OCI-LY7 (cell line): ENCODE measurements around the gene MED22. TPM values are rescaled to one million over a fixed set of nuclear protein-coding genes. Genes with fewer than 3 reads are reported as not detected.

Experiments
- BruUV-seq: library from RNA; stranded (reverse); fragments of 400-500 nt; replicated peaks from 2 replicates; lab custom pipeline; 2021; lab: Mats Ljungman, UMichigan
- CTCF ChIA-PET: fragments of 300-600 bp; sonication (Branson Sonifier 250); formaldehyde crosslinking; loops from one replicate; lab custom pipeline; 2022; ENCODE audit warnings: antibody characterized with exemption; ENCODE audit not compliant: unreplicated experiment; lab: Charles Lee
- POLR2A ChIA-PET: fragments of 300-600 bp; sonication (Branson Sonifier 250); formaldehyde crosslinking; loops from one replicate; lab custom pipeline; 2022; ENCODE audit warnings: antibody characterized with exemption; lab: Charles Lee
- DNase-seq: peaks from one replicate; pipeline ENCODE4 v3.0.0-alpha.2; 2015; ENCODE audit warnings: low spot score
- H2AFZ ChIP-seq: fragments of 200-600 bp; sonication (generic), shearing (Covaris generic); 2 replicates; pipeline ENCODE4 v1.6.1; 2014; ENCODE audit warnings: mild to moderate bottlenecking, antibody characterized with exemption, low read length, moderate library complexity
- H3K27ac ChIP-seq: fragments of 200-600 bp; sonication (generic); 2 replicates; pipeline ENCODE4 v1.5.1; 2014; ENCODE audit warnings: mixed run types, low read depth, mild to moderate bottlenecking, moderate library complexity, low read length, inconsistent platforms; ENCODE audit not compliant: poor library complexity, severe bottlenecking
- H3K36me3 ChIP-seq: fragments of 200-600 bp; sonication (generic); 2 replicates; pipeline ENCODE4 v1.6.1; 2014; ENCODE audit warnings: mild to moderate bottlenecking, antibody characterized with exemption, low read length, moderate library complexity, mixed read lengths; ENCODE audit not compliant: insufficient read depth
- H3K4me1 ChIP-seq: fragments of 200-600 bp; sonication (generic); 2 replicates; pipeline ENCODE4 v1.5.1; 2014; ENCODE audit warnings: mild to moderate bottlenecking, low read length; ENCODE audit not compliant: insufficient read depth, poor library complexity, severe bottlenecking
- H3K4me2 ChIP-seq: fragments of 200-600 bp; sonication (generic); 2 replicates; pipeline ENCODE4 v1.6.1; 2014; ENCODE audit warnings: mild to moderate bottlenecking, low read length
- H3K4me3 ChIP-seq: fragments of 200-600 bp; sonication (generic); 2 replicates; pipeline ENCODE4 v1.5.1; 2014; ENCODE audit warnings: mild to moderate bottlenecking, low read depth, low read length; ENCODE audit not compliant: poor library complexity, severe bottlenecking
- H3K79me2 ChIP-seq: fragments of 200-600 bp; sonication (generic); 2 replicates; pipeline ENCODE4 v1.6.1; 2016; ENCODE audit warnings: low read depth, mild to moderate bottlenecking, low read length, moderate library complexity, mixed read lengths; ENCODE audit not compliant: insufficient read depth
- H3K9me2 ChIP-seq: fragments of 200-600 bp; sonication (generic); 2 replicates; pipeline ENCODE4 v1.6.1; 2016; ENCODE audit warnings: mild to moderate bottlenecking, low read length, mixed read lengths; ENCODE audit not compliant: insufficient read depth
- H3K9me3 ChIP-seq: fragments of 200-600 bp; sonication (generic); 2 replicates; pipeline ENCODE4 v1.6.1; 2014; ENCODE audit warnings: mild to moderate bottlenecking, mixed run types, low read length, mixed read lengths
- H4K20me1 ChIP-seq: fragments of 200-600 bp; sonication (generic); 2 replicates; pipeline ENCODE4 v1.6.1; 2014; ENCODE audit warnings: mild to moderate bottlenecking, antibody characterized with exemption, low read length, moderate library complexity, mixed read lengths; ENCODE audit not compliant: insufficient read depth
- CTCF ChIP-seq: fragments of 200-600 bp; sonication (generic); conservative IDR thresholded peaks from 2 replicates; pipeline ENCODE4 v1.5.1; 2014; ENCODE audit warnings: mild to moderate bottlenecking, antibody characterized with exemption, low read length, moderate library complexity, mixed read lengths
- EZH2phosphoT487 ChIP-seq: fragments of 200-600 bp; sonication (generic); IDR thresholded peaks from 2 replicates; pipeline ENCODE4 v1.6.1; 2018; ENCODE audit warnings: low read depth, borderline replicate concordance, mild to moderate bottlenecking, mixed run types, antibody characterized with exemption, low read length, moderate library complexity, mixed read lengths
- intact Hi-C: fragments of 100-400 bp; cut with micrococcal nuclease; formaldehyde crosslinking; loops from one replicate; pipeline ENCODE4 v1.10.0; 2022; ENCODE audit not compliant: unreplicated experiment
- small RNA-seq: library from RNA; depleted of rRNA; stranded (forward); fragments of <200 nt; gene quantifications from one replicate; pipeline ENCODE3, GENCODE V24; 2014
- total RNA-seq, 2 experiments: library from RNA; depleted of rRNA in 1 of 2; stranded (reverse); fragments of >200 nt in 1 of 2; shearing (Covaris generic) in 1 of 2; gene quantifications; 2 replicates each; pipeline ENCODE4 v1.2.3, GENCODE V29; 2014 to 2022

MED22 gene
- total RNA-seq, 2 experiments from 2014 or later = 52.0 to 62.1 TPM

DNA sequence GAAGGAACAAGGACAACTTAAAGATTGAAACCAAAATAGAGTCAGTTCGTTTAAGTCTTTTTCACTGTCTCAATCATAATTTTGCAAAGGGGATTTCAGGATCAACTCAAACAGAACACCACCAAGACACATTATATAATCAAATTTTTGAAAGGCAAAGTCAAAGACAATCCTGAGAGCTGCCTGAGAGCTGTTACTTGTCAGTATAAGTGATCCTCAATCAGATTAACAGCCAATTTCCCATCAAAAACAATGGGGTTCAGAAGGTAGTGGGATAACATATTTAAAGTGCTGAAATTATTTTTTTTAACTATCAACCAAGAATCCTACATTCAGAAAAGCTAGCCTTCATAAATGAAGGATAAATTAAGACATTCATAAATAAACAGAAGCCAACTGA lies 53.7 kb downstream of the MED22 start:
- ChIA-PET CTCF (no interaction called here), POLR2A (no interaction called here)
- H4K20me1 ChIP-seq = no peaks in the 10 kb centered on the region
- intact Hi-C loops = no loop called here
- BruUV-seq = no TSS peak
- no peaks in the 10 kb centered on the region for H3K79me2 ChIP-seq
- no peak overlapping the region for H3K27ac ChIP-seq
- peaks cover 21% of the 10 kb centered on the region; the same call in 1 of the 2 replicates for H3K9me3 ChIP-seq
- no peaks in the 10 kb centered on the region for H3K36me3 ChIP-seq
- H2AFZ ChIP-seq = no peak overlapping the region
- DNase-seq = no peak
- H3K4me2 ChIP-seq = no peak overlapping the region
- no peak for TF ChIP-seq EZH2phosphoT487
- no peak for TF ChIP-seq CTCF
- no peaks in the 10 kb centered on the region for H3K4me1 ChIP-seq
- H3K9me2 ChIP-seq = no peaks in the 10 kb centered on the region
- H3K4me3 ChIP-seq = no peak overlapping the region

GRCh38 chr9:133290751-133291302 lies 57.1 kb downstream of the MED22 start:
- no peak overlapping the region for H2AFZ ChIP-seq
- H3K9me3 ChIP-seq = peaks cover 24% of the 10 kb centered on the region; the same call in 1 of the 2 replicates
- no TSS peak for BruUV-seq
- intact Hi-C loops = no loop called here
- no peaks in the 10 kb centered on the region for H3K79me2 ChIP-seq
- no peak overlapping the region for H3K27ac ChIP-seq
- POLR2A ChIA-PET = no interaction called here
- H3K4me2 ChIP-seq = no peak overlapping the region
- H3K4me1 ChIP-seq = no peaks in the 10 kb centered on the region
- no peak for DNase-seq
- no peak overlapping the region for H3K4me3 ChIP-seq
- no peaks in the 10 kb centered on the region for H3K36me3 ChIP-seq
- CTCF ChIA-PET = no interaction called here
- TF ChIP-seq CTCF (no peak), EZH2phosphoT487 (no peak)
- no peaks in the 10 kb centered on the region for H4K20me1 ChIP-seq
- H3K9me2 ChIP-seq = no peaks in the 10 kb centered on the region

Small RNA genes within 50 kb of the gene (small RNA-seq; reads per million reads assigned to genes)
- gene RF00019 (not detected), gene SNORD24 (not detected), gene SNORD36A (not detected), gene SNORD36B (not detected), gene SNORD36C (not detected)

Other genes with a start within 250 kb of the MED22 start
- gene RALGDS, start 226.9 kb downstream of the MED22 start, total RNA-seq (2014; rRNA removed; shearing (Covaris generic)) = 22.0 and 28.2 TPM in 2 replicates
- 23.8 and 28.6 TPM in 2 replicates for gene RALGDS, start 226.9 kb downstream of the MED22 start, total RNA-seq (2022)
- 2.1 and 2.6 TPM in 2 replicates for gene GBGT1, start 184.2 kb downstream of the MED22 start, total RNA-seq (2014; rRNA removed; shearing (Covaris generic))
- 3.9 and 5.9 TPM in 2 replicates for gene GBGT1, start 184.2 kb downstream of the MED22 start, total RNA-seq (2022)
- not detected in 2 replicates for gene OBP2B, start 138.9 kb downstream of the MED22 start, total RNA-seq (2014; rRNA removed; shearing (Covaris generic))
- gene OBP2B, start 138.9 kb downstream of the MED22 start, total RNA-seq (2022) = not detected in 2 replicates
- not detected in 2 replicates for gene ABO, start 72.9 kb downstream of the MED22 start, total RNA-seq (2014; rRNA removed; shearing (Covaris generic))
- gene ABO, start 72.9 kb downstream of the MED22 start, total RNA-seq (2022) = not detected in 2 replicates
- gene SURF6, start 11.9 kb downstream of the MED22 start, total RNA-seq (2014; rRNA removed; shearing (Covaris generic)) = 19.2 and 33.9 TPM in 2 replicates
- 21.0 and 27.8 TPM in 2 replicates for gene SURF6, start 11.9 kb downstream of the MED22 start, total RNA-seq (2022)
- gene RPL7A, start 87 bp upstream of the MED22 start, total RNA-seq (2014; rRNA removed; shearing (Covaris generic)) = 2,961 and 2,981 TPM in 2 replicates
- gene RPL7A, start 87 bp upstream of the MED22 start, total RNA-seq (2022) = 2,867 and 2,915 TPM in 2 replicates
- gene SURF1, start 8.4 kb upstream of the MED22 start, total RNA-seq (2014; rRNA removed; shearing (Covaris generic)) = 22.9 and 34.6 TPM in 2 replicates
- gene SURF1, start 8.4 kb upstream of the MED22 start, total RNA-seq (2022) = 34.2 and 38.9 TPM in 2 replicates
- 19.0 and 32.5 TPM in 2 replicates for gene SURF2, start 8.4 kb upstream of the MED22 start, total RNA-seq (2014; rRNA removed; shearing (Covaris generic))
- 13.2 and 19.7 TPM in 2 replicates for gene SURF2, start 8.4 kb upstream of the MED22 start, total RNA-seq (2022)
- gene SURF4, start 27.9 kb upstream of the MED22 start, total RNA-seq (2014; rRNA removed; shearing (Covaris generic)) = 75.5 and 76.0 TPM in 2 replicates
- 87.5 and 92.3 TPM in 2 replicates for gene SURF4, start 27.9 kb upstream of the MED22 start, total RNA-seq (2022)
- gene STKLD1, start 28.2 kb upstream of the MED22 start, total RNA-seq (2014; rRNA removed; shearing (Covaris generic)) = 0.05 and 1.7 TPM in 2 replicates
- gene STKLD1, start 28.2 kb upstream of the MED22 start, total RNA-seq (2022) = 0.81 and 1.4 TPM in 2 replicates
- gene REXO4, start 69.9 kb upstream of the MED22 start, total RNA-seq (2014; rRNA removed; shearing (Covaris generic)) = 33.6 and 35.7 TPM in 2 replicates
- 40.6 and 45.5 TPM in 2 replicates for gene REXO4, start 69.9 kb upstream of the MED22 start, total RNA-seq (2022)
- 6.2 and 6.6 TPM in 2 replicates for gene ADAMTS13, start 74.2 kb upstream of the MED22 start, total RNA-seq (2014; rRNA removed; shearing (Covaris generic))
- 18.1 and 18.5 TPM in 2 replicates for gene ADAMTS13, start 74.2 kb upstream of the MED22 start, total RNA-seq (2022)
- 14.9 and 17.2 TPM in 2 replicates for gene CACFD1, start 111.8 kb upstream of the MED22 start, total RNA-seq (2014; rRNA removed; shearing (Covaris generic))
- gene CACFD1, start 111.8 kb upstream of the MED22 start, total RNA-seq (2022) = 16.7 and 19.2 TPM in 2 replicates
- gene SLC2A6, start 131.0 kb upstream of the MED22 start, total RNA-seq (2014; rRNA removed; shearing (Covaris generic)) = 45.2 and 52.9 TPM in 2 replicates
- gene SLC2A6, start 131.0 kb upstream of the MED22 start, total RNA-seq (2022) = 42.1 and 51.0 TPM in 2 replicates
- not detected in 2 replicates for gene MYMK, start 176.8 kb upstream of the MED22 start, total RNA-seq (2014; rRNA removed; shearing (Covaris generic))
- not detected in 2 replicates for gene MYMK, start 176.8 kb upstream of the MED22 start, total RNA-seq (2022)
- 0.88 and 1.0 TPM in 2 replicates for gene ADAMTSL2, start 186.6 kb upstream of the MED22 start, total RNA-seq (2014; rRNA removed; shearing (Covaris generic))
- gene ADAMTSL2, start 186.6 kb upstream of the MED22 start, total RNA-seq (2022) = not detected in 2 replicates